Upper lobe of right lung (tissue), 1 donor: Measurements from ENCODE around the gene COL5A1. TPM values are rescaled to one million over a fixed set of nuclear protein-coding genes. Genes with fewer than 3 reads are reported as not detected.

Source experiments
- ATAC-seq: fragments of 200-7000 bp; cut with Tn5 transposase; one replicate; pipeline ENCODE4 v1.9.1; 2020; ENCODE audit warnings: mild to moderate bottlenecking, moderate library complexity
- DNase-seq: peaks from one replicate; pipeline ENCODE4 v3.0.0-alpha.2; 2020
- H3K27ac ChIP-seq: fragments of 200-600 bp; one replicate; pipeline ENCODE4 v1.8.0; 2022
- H3K27me3 ChIP-seq: fragments of 200-600 bp; one replicate; pipeline ENCODE4 v1.8.0; 2022; ENCODE audit warnings: mild to moderate bottlenecking
- H3K36me3 ChIP-seq: fragments of 200-600 bp; one replicate; pipeline ENCODE4 v1.8.0; 2022
- H3K4me1 ChIP-seq: fragments of 200-600 bp; one replicate; pipeline ENCODE4 v1.8.0; 2022
- H3K4me3 ChIP-seq: fragments of 200-600 bp; one replicate; pipeline ENCODE4 v1.8.0; 2022; ENCODE audit warnings: mild to moderate bottlenecking
- H3K9me3 ChIP-seq: fragments of 200-600 bp; one replicate; pipeline ENCODE4 v1.8.0; 2022
- CTCF ChIP-seq: fragments of 200-600 bp; IDR thresholded peaks from one replicate; pipeline ENCODE4 v1.8.0; 2022; ENCODE audit warnings: antibody characterized with exemption
- intact Hi-C: fragments of 100-400 bp; cut with DNase I; formaldehyde crosslinking; loops from one replicate; pipeline ENCODE4 v1.11.0; 2022
- total RNA-seq: library from RNA; stranded (reverse); fragmentation: NEBNext Ultra II Directional; extraction: Animal tissue kit (Norgen Biotek cat#: 25700); gene quantifications from one replicate; pipeline ENCODE4 v1.2.1, GENCODE V29; 2021
- donor health status: DM: no; HTN: yes; CAD: no; lungs with severe emphysema.

COL5A1 gene
- total RNA-seq, 1 donor from 2014 or later: 37.8 TPM

GRCh38 chr9:134670042-134670525 is 28.5 kb downstream of the COL5A1 start:
- ATAC-seq: no peak
- intact Hi-C loops: no loop called here
- TF ChIP-seq CTCF: no peak
- H3K27ac ChIP-seq: no peak overlapping the region
- no peak overlapping the region for H3K4me3 ChIP-seq
- peaks cover 19% of the 10 kb centered on the region for H3K4me1 ChIP-seq
- H3K27me3 ChIP-seq: no peaks in the 10 kb centered on the region
- no peak for DNase-seq
- no peaks in the 10 kb centered on the region for H3K36me3 ChIP-seq
- no peaks in the 10 kb centered on the region for H3K9me3 ChIP-seq

GRCh38 chr9:134670851-134671281 is 29.3 kb downstream of the COL5A1 start:
- Histone ChIP-seq H3K36me3 (no peaks in the 10 kb centered on the region), H3K9me3 (no peaks in the 10 kb centered on the region), H3K4me1 (peaks cover 19% of the 10 kb centered on the region), H3K4me3 (no peak overlapping the region), H3K27ac (no peak overlapping the region), H3K27me3 (no peaks in the 10 kb centered on the region)
- no peak for TF ChIP-seq CTCF
- intact Hi-C loops: no loop called here
- DNase-seq (peak; percentile 31), ATAC-seq (no peak)

GRCh38 chr9:134671341-134672113 is 29.9 kb downstream of the COL5A1 start:
- Histone ChIP-seq H3K27me3 (no peaks in the 10 kb centered on the region), H3K4me3 (no peak overlapping the region), H3K9me3 (no peaks in the 10 kb centered on the region), H3K4me1 (peaks cover 19% of the 10 kb centered on the region), H3K36me3 (no peaks in the 10 kb centered on the region), H3K27ac (no peak overlapping the region)
- intact Hi-C loops: no loop called here
- DNase-seq (peak; percentile 61), ATAC-seq (peak; percentile 59)
- no peak for TF ChIP-seq CTCF

- H3K4me3 ChIP-seq: no peak overlapping the region
- H3K4me1 ChIP-seq: peaks cover 8% of the 10 kb centered on the region
- TF ChIP-seq CTCF: no peak
- H3K27ac ChIP-seq: no peak overlapping the region
- ATAC-seq: no peak
- no peaks in the 10 kb centered on the region for H3K36me3 ChIP-seq
- intact Hi-C loops: no loop called here
- H3K9me3 ChIP-seq: no peaks in the 10 kb centered on the region
- DNase-seq: peak; percentile 18
- no peaks in the 10 kb centered on the region for H3K27me3 ChIP-seq
These were observed 34.8 kb downstream of the COL5A1 start for GRCh38 chr9:134676361-134676760.

- peaks cover 3% of the 10 kb centered on the region for H3K4me1 ChIP-seq
- TF ChIP-seq CTCF: no peak
- H3K27ac ChIP-seq: no peak overlapping the region
- H3K9me3 ChIP-seq: no peaks in the 10 kb centered on the region
- intact Hi-C loops: no loop called here
- H3K27me3 ChIP-seq: no peaks in the 10 kb centered on the region
- H3K36me3 ChIP-seq: no peaks in the 10 kb centered on the region
- peak; percentile 38 for DNase-seq
- no peak overlapping the region for H3K4me3 ChIP-seq
- no peak for ATAC-seq
These were observed 35.3 kb downstream of the COL5A1 start for GRCh38 chr9:134676886-134677285.
